Measurements from ENCODE around the gene ABCF3. TPM values are rescaled to one million over a fixed set of nuclear protein-coding genes. Genes with fewer than 3 reads are reported as not detected.

ABCF3 gene
- polyA plus RNA-seq, 4 donors: 53.5 to 62.6 (median 54.5) TPM

- no peak for DNase-seq (ENCODE audit: low read depth in 4 of 4, low spot score in 3 of 4)
Observed at GRCh38 chr3:184242297-184242685, 56.3 kb downstream of the ABCF3 start.

Other genes starting within 250 kb of the ABCF3 start
- gene ABCC5, start 168.3 kb upstream of the ABCF3 start, polyA plus RNA-seq (ENCODE audit: insufficient read length in 4 of 4): 10 to 100 TPM; 45.7 to 63.3 (median 53.7) TPM
- not detected for gene HTR3D, start 154.5 kb upstream of the ABCF3 start, polyA plus RNA-seq (ENCODE audit: insufficient read length in 4 of 4)
- under 1 TPM in 1 of 4 donors, not detected in 3; 0.03 TPM for gene HTR3C, start 133.2 kb upstream of the ABCF3 start, polyA plus RNA-seq (ENCODE audit: insufficient read length in 4 of 4)
- gene HTR3E, start 89.1 kb upstream of the ABCF3 start, polyA plus RNA-seq (ENCODE audit: insufficient read length in 4 of 4): under 1 TPM in 2 of 4 donors, not detected in 2; 0.04 to 0.19 TPM
- gene EIF2B5, start 50.8 kb upstream of the ABCF3 start, polyA plus RNA-seq (ENCODE audit: insufficient read length in 4 of 4): 10 to 100 TPM; 47.2 to 49.4 (median 48.1) TPM
- 10 to 100 TPM; 70.0 to 81.5 (median 77.2) TPM for gene DVL3, start 30.8 kb upstream of the ABCF3 start, polyA plus RNA-seq (ENCODE audit: insufficient read length in 4 of 4)
- 100 to 1,000 TPM; 324 to 371 (median 355) TPM for gene AP2M1, start 11.3 kb upstream of the ABCF3 start, polyA plus RNA-seq (ENCODE audit: insufficient read length in 4 of 4)
- gene VWA5B2, start 43.4 kb downstream of the ABCF3 start, polyA plus RNA-seq (ENCODE audit: insufficient read length in 4 of 4): 1 to 10 TPM in 3 of 4 donors, under 1 TPM in 1; 0.80 to 2.5 (median 1.4) TPM
- 10 to 100 TPM; 29.2 to 40.6 (median 36.8) TPM for gene ALG3, start 62.8 kb downstream of the ABCF3 start, polyA plus RNA-seq (ENCODE audit: insufficient read length in 4 of 4)
- 1 to 10 TPM; 2.8 to 3.4 (median 3.1) TPM for gene EEF1AKMT4, start 63.5 kb downstream of the ABCF3 start, polyA plus RNA-seq (ENCODE audit: insufficient read length in 4 of 4)
- under 1 TPM in 2 of 4 donors, not detected in 2; 0.19 to 0.29 TPM for gene CAMK2N2, start 75.4 kb downstream of the ABCF3 start, polyA plus RNA-seq (ENCODE audit: insufficient read length in 4 of 4)
- gene ECE2, start 89.8 kb downstream of the ABCF3 start, polyA plus RNA-seq (ENCODE audit: insufficient read length in 4 of 4): under 1 TPM in 1 of 4 donors, not detected in 3; 0.16 TPM
- 100 to 1,000 TPM; 189 to 213 (median 207) TPM for gene PSMD2, start 113.0 kb downstream of the ABCF3 start, polyA plus RNA-seq (ENCODE audit: insufficient read length in 4 of 4)
- 100 to 1,000 TPM; 158 to 204 (median 173) TPM for gene EIF4G1, start 128.4 kb downstream of the ABCF3 start, polyA plus RNA-seq (ENCODE audit: insufficient read length in 4 of 4)
- gene FAM131A, start 151.4 kb downstream of the ABCF3 start, polyA plus RNA-seq (ENCODE audit: insufficient read length in 4 of 4): 10 to 100 TPM; 10.5 to 15.7 (median 11.0) TPM
- 10 to 100 TPM in 3 of 4 donors, 1 to 10 TPM in 1; 9.4 to 13.3 (median 11.6) TPM for gene CLCN2, start 175.4 kb downstream of the ABCF3 start, polyA plus RNA-seq (ENCODE audit: insufficient read length in 4 of 4)
- gene POLR2H, start 175.5 kb downstream of the ABCF3 start, polyA plus RNA-seq (ENCODE audit: insufficient read length in 4 of 4): 100 to 1,000 TPM in 1 of 4 donors, 10 to 100 TPM in 3; 85.8 to 101 (median 93.9) TPM
- gene THPO, start 192.0 kb downstream of the ABCF3 start, polyA plus RNA-seq (ENCODE audit: insufficient read length in 4 of 4): 1 to 10 TPM; 1.9 to 3.1 (median 2.5) TPM
- 10 to 100 TPM; 12.2 to 14.6 (median 13.0) TPM for gene CHRD, start 193.9 kb downstream of the ABCF3 start, polyA plus RNA-seq (ENCODE audit: insufficient read length in 4 of 4)

Measured in right renal pelvis (tissue), 4 donors.